ENCODE results near the gene ASB7.
A peak's percentile ranks its signal among the peaks of the same experiment; 100 is the strongest.
"Not testable (repeated sequence)": the region's sequence is repeated elsewhere in the genome, so short reads cannot be mapped to it uniquely, and the experiment has no call there.

Gene ASB7

DNA sequence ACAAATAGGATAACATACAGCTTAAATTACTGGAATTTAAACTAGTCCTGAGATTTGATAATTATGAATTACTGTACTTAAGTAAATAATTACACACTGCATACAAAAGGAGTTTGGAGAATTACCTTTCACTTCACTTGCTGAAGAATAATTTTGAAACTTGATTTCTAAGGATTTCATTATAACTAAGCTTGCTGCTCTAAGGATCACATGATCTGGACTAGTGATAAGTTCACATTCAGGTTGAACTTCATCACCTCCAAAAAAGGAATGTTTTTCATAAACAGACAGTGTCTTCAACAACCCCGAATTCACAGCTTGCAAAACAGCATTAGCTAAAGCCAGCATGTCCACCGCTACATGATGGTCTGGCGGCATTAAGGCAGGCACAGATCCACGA lies 28.9 kb upstream of the ASB7 start:
- in situ Hi-C loops (cut with HindIII; ENCODE audit: low sequenced_read_pairs), result no loop called here
- no peak for DNase-seq (ENCODE audit: low read depth, low spot score)
- TF ChIP-seq, protein P1, sequence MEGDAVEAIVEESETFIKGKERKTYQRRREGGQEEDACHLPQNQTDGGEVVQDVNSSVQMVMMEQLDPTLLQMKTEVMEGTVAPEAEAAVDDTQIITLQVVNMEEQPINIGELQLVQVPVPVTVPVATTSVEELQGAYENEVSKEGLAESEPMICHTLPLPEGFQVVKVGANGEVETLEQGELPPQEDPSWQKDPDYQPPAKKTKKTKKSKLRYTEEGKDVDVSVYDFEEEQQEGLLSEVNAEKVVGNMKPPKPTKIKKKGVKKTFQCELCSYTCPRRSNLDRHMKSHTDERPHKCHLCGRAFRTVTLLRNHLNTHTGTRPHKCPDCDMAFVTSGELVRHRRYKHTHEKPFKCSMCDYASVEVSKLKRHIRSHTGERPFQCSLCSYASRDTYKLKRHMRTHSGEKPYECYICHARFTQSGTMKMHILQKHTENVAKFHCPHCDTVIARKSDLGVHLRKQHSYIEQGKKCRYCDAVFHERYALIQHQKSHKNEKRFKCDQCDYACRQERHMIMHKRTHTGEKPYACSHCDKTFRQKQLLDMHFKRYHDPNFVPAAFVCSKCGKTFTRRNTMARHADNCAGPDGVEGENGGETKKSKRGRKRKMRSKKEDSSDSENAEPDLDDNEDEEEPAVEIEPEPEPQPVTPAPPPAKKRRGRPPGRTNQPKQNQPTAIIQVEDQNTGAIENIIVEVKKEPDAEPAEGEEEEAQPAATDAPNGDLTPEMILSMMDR (IDR thresholded peaks at IDR 0.05; ENCODE audit: low read depth, low read length), result no peak
- H3K4me3 ChIP-seq (ENCODE audit: low read depth, low read length), result no peak overlapping the region

DNA sequence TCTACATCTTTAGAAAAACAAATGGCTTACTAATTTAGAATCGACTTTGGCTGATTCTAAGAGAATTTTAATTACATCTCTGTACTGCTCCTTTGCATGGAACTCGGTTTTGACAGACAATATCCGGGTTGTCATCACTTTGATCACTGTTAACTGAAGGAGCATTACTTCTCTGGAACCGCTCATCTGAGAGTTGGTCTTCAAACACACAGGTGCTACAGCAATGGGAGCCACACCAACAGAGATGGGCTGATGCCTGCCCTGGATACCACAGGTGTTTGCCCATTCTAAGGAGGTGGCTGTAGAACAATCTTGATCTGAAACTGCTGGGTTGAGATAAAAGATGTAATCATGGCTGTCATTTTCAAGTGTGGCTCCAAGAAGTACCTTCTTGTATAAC lies 22.0 kb upstream of the ASB7 start:
- TF ChIP-seq, protein P1 (IDR thresholded peaks at IDR 0.05; ENCODE audit: low read depth, low read length), result no peak
- no peak for DNase-seq (ENCODE audit: low read depth, low spot score)

GRCh38 chr15:100588638-100589242 lies 13.6 kb upstream of the ASB7 start:
- H3K4me3 ChIP-seq (ENCODE audit: low read depth, low read length), result no peak overlapping the region
- in situ Hi-C loops (cut with HindIII; ENCODE audit: low sequenced_read_pairs), result no loop called here
- DNase-seq (ENCODE audit: low read depth, low spot score), result peak; percentile 47
- TF ChIP-seq, protein P1 (IDR thresholded peaks at IDR 0.05; ENCODE audit: low read depth, low read length), result no peak

More for the DNA sequence above, 22.0 kb upstream of the ASB7 start:
- no peak overlapping the region for H3K4me3 ChIP-seq (ENCODE audit: low read depth, low read length)
- in situ Hi-C loops (cut with HindIII; ENCODE audit: low sequenced_read_pairs), result no loop called here

DNA sequence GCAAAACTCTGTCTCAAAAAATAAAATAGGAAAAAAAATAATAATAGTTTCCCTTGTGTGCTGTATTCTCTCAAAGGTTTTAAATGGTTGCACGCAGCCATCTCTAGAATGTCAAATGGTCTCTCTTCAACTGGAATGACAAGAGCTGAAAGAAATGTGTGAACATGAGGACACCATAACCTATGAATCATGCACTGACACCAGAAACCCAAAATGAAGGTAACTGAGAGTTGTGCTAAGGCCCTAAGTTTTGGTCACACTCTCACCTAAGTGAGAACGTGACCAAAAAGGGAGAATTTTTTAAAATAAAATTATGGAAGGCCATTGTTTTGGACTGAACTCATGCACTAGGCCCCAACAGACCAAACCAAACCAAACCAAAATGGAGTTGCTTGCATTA lies 11.2 kb upstream of the ASB7 start:
- DNase-seq (ENCODE audit: low read depth, low spot score); in situ Hi-C loops (cut with HindIII; ENCODE audit: low sequenced_read_pairs); H3K4me3 ChIP-seq (ENCODE audit: low read depth, low read length): not testable (repeated sequence)

GRCh38 chr15:100591835-100592234 lies 10.6 kb upstream of the ASB7 start:
- no peak for DNase-seq (ENCODE audit: low read depth, low spot score)
- TF ChIP-seq, protein P1 (IDR thresholded peaks at IDR 0.05; ENCODE audit: low read depth, low read length), result no peak
- in situ Hi-C loops (cut with HindIII; ENCODE audit: low sequenced_read_pairs), result no loop called here
- H3K4me3 ChIP-seq (ENCODE audit: low read depth, low read length), result no peak overlapping the region

DNA sequence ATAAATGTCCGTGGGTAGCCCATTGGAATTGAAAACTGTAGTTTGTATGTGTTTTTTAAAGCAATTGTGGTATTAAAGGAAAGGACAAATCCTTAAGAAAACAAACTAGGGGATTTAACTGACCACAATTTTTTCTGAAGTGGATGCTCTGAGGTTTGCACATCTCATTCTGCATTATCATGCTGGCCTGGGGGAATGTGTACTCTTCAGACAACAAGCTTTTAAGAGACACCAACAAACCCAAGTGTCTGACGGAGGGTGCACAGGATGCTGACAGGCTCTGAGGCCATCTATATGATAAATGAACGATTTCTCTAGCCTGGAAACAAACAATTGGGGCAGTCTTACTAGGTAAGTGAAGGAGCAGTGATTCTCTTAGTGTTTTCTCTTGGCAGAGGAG lies 9.5 kb upstream of the ASB7 start:
- no peak overlapping the region for H3K4me3 ChIP-seq (ENCODE audit: low read depth, low read length)
- DNase-seq (ENCODE audit: low read depth, low spot score), result peak; percentile 70
- in situ Hi-C loops (cut with HindIII; ENCODE audit: low sequenced_read_pairs), result no loop called here
- TF ChIP-seq, protein P1 (IDR thresholded peaks at IDR 0.05; ENCODE audit: low read depth, low read length), result no peak

DNA sequence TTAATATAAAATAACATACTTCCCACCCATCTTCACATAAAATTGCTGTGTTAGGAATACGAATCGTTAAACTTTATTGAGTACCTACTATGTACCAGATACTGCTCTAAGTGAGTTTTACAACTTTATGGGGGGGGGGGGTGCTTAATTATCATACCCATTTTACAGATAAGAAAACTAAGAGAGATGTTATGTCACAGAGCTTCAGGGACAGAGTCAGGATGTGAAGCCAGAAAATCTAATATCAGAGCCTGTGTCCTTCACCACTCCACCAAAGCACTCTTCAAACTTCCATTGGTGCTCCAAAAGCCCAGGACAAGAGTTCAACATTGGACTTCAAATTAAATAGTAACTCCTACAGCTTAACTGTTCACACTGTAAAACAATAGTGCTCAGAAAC lies 9.0 kb upstream of the ASB7 start:
- TF ChIP-seq, protein P1 (IDR thresholded peaks at IDR 0.05; ENCODE audit: low read depth, low read length), result no peak
- H3K4me3 ChIP-seq (ENCODE audit: low read depth, low read length), result no peak overlapping the region
- DNase-seq (ENCODE audit: low read depth, low spot score), result no peak
- in situ Hi-C loops (cut with HindIII; ENCODE audit: low sequenced_read_pairs), result no loop called here
